ENCODE results near the gene SLC22A1.

DNA sequence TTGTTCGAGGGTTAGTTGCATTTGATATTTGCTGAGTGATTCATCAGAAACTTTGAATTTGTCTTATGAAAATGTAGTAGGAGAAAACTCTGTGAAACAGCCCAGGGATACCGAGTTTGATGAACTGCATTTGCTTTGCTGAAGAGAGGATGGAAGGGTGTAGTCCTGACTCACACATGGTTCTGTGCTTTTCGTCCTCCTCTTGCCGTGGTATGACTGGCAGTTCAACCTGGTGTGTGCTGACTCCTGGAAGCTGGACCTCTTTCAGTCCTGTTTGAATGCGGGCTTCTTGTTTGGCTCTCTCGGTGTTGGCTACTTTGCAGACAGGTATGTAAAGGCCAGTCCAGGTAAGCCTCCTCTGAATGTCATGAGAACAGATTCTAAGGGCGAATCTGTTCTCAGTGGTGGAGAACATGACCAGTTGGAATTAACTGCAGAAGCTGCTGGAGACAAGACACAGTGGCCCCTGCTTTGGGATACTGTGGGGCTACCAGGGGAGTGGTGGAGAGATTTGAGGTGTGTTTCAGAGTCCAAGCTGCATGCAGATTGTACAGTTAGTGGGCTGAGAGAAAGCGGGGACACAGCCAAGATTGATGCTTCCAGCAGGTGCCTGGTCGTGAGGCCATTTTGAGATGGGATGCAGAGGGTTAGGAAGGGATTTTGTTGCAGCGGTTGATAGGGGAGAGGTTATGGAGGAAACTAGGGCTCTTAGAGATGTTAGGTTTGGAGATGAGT is 8.4 kb downstream of the SLC22A1 start:
- TF ChIP-seq, protein P1, sequence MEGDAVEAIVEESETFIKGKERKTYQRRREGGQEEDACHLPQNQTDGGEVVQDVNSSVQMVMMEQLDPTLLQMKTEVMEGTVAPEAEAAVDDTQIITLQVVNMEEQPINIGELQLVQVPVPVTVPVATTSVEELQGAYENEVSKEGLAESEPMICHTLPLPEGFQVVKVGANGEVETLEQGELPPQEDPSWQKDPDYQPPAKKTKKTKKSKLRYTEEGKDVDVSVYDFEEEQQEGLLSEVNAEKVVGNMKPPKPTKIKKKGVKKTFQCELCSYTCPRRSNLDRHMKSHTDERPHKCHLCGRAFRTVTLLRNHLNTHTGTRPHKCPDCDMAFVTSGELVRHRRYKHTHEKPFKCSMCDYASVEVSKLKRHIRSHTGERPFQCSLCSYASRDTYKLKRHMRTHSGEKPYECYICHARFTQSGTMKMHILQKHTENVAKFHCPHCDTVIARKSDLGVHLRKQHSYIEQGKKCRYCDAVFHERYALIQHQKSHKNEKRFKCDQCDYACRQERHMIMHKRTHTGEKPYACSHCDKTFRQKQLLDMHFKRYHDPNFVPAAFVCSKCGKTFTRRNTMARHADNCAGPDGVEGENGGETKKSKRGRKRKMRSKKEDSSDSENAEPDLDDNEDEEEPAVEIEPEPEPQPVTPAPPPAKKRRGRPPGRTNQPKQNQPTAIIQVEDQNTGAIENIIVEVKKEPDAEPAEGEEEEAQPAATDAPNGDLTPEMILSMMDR (IDR thresholded peaks at IDR 0.05), result no peak
- no peak for TF ChIP-seq POLR2A (IDR thresholded peaks at IDR 0.05)
- TF ChIP-seq POLR2AphosphoS5 (IDR thresholded peaks at IDR 0.05), result no peak
- TF ChIP-seq EP300 (IDR thresholded peaks at IDR 0.05), result no peak

Measured in gastroesophageal sphincter (tissue), 3 donors.